NCI-H82 (cell line): ENCODE measurements around the gene RNF115.
"Not testable (repeated sequence)": the region's sequence is repeated elsewhere in the genome, so short reads cannot be mapped to it uniquely, and the experiment has no call there.

Experiments
- DNase-seq: peaks from one replicate; lab custom pipeline; 2025; lab: John Stamatoyannopoulos, UW

Gene RNF115

GRCh38 chr1:145827966-145828365 is 4.1 kb upstream of the RNF115 start:
- no peak for DNase-seq

GRCh38 chr1:145826030-145826429 is 2.1 kb upstream of the RNF115 start:
- DNase-seq: no peak

- no peak for DNase-seq
These were observed 576 bp upstream of the RNF115 start for GRCh38 chr1:145824499-145824842.

- DNase-seq: not testable (repeated sequence)
These were observed 1.0 kb downstream of the RNF115 start for GRCh38 chr1:145822779-145823331.

GRCh38 chr1:145818095-145818494 is 5.8 kb downstream of the RNF115 start:
- DNase-seq: not testable (repeated sequence)

- DNase-seq: not testable (repeated sequence)
These were observed 10.7 kb downstream of the RNF115 start for GRCh38 chr1:145812977-145813810.

GRCh38 chr1:145806844-145807243 is 17.1 kb downstream of the RNF115 start:
- no peak for DNase-seq

- DNase-seq: no peak
These were observed 17.5 kb downstream of the RNF115 start for GRCh38 chr1:145806408-145806807.

- DNase-seq: no peak
These were observed 18.8 kb downstream of the RNF115 start for GRCh38 chr1:145805057-145805456.

GRCh38 chr1:145804235-145805045 is 19.5 kb downstream of the RNF115 start:
- no peak for DNase-seq

- no peak for DNase-seq
These were observed 24.1 kb downstream of the RNF115 start for GRCh38 chr1:145799806-145800205.

GRCh38 chr1:145796753-145797152 is 27.1 kb downstream of the RNF115 start:
- no peak for DNase-seq

- DNase-seq: no peak
These were observed 28.5 kb downstream of the RNF115 start for GRCh38 chr1:145795257-145795881.

GRCh38 chr1:145792484-145792883 is 31.4 kb downstream of the RNF115 start:
- DNase-seq: no peak

GRCh38 chr1:145791860-145792259 is 32.0 kb downstream of the RNF115 start:
- not testable (repeated sequence) for DNase-seq

GRCh38 chr1:145788580-145788979 is 35.3 kb downstream of the RNF115 start:
- DNase-seq: no peak

GRCh38 chr1:145786271-145786670 is 37.6 kb downstream of the RNF115 start:
- no peak for DNase-seq

GRCh38 chr1:145785547-145785946 is 38.3 kb downstream of the RNF115 start:
- DNase-seq: no peak

- no peak for DNase-seq
These were observed 39.5 kb downstream of the RNF115 start for GRCh38 chr1:145784409-145784808.

GRCh38 chr1:145782272-145783099 is 41.4 kb downstream of the RNF115 start:
- DNase-seq: no peak

- no peak for DNase-seq
These were observed 45.8 kb downstream of the RNF115 start for GRCh38 chr1:145778146-145778540.
